ENCODE measurements around the gene STIM2. TPM values are rescaled to one million over a fixed set of nuclear protein-coding genes. Genes with fewer than 3 reads are reported as not detected.
A peak's percentile ranks its signal among the peaks of the same experiment; 100 is the strongest.
"Not testable (repeated sequence)": the region's sequence is repeated elsewhere in the genome, so short reads cannot be mapped to it uniquely, and the experiment has no call there.

The STIM2 gene
- polyA plus RNA-seq, 1 donor = 64.7 TPM

- DNase-seq = no peak
Measured at GRCh38 chr4:27005905-27006590, 145.4 kb downstream of the STIM2 start.

GRCh38 chr4:27006646-27007045 lies 146.0 kb downstream of the STIM2 start:
- no peak for DNase-seq

- DNase-seq = no peak
Measured at GRCh38 chr4:27007507-27007906, 146.9 kb downstream of the STIM2 start.

- no peak for DNase-seq
Measured at GRCh38 chr4:27008679-27009078, 148.0 kb downstream of the STIM2 start.

- DNase-seq = no peak
Measured at GRCh38 chr4:27009539-27009938, 148.9 kb downstream of the STIM2 start.

- DNase-seq = peak; percentile 61
Measured at GRCh38 chr4:27010334-27010940, 149.8 kb downstream of the STIM2 start.

GRCh38 chr4:27011401-27011800 lies 150.8 kb downstream of the STIM2 start:
- no peak for DNase-seq

- DNase-seq = no peak
Measured at GRCh38 chr4:27013012-27013411, 152.4 kb downstream of the STIM2 start.

- no peak for DNase-seq
Measured at GRCh38 chr4:27016551-27016950, 155.9 kb downstream of the STIM2 start.

GRCh38 chr4:27017623-27018022 lies 157.0 kb downstream of the STIM2 start:
- DNase-seq = no peak

GRCh38 chr4:27018076-27018475 lies 157.4 kb downstream of the STIM2 start:
- no peak for DNase-seq

- no peak for DNase-seq
Measured at GRCh38 chr4:27018910-27019309, 158.3 kb downstream of the STIM2 start.

- DNase-seq = no peak
Measured at GRCh38 chr4:27019766-27020165, 159.1 kb downstream of the STIM2 start.

- DNase-seq = no peak
Measured at GRCh38 chr4:27020203-27020602, 159.6 kb downstream of the STIM2 start.

GRCh38 chr4:27020603-27021002 lies 160.0 kb downstream of the STIM2 start:
- no peak for DNase-seq

GRCh38 chr4:27022963-27023362 lies 162.3 kb downstream of the STIM2 start:
- DNase-seq = no peak

- no peak for DNase-seq
Measured at GRCh38 chr4:27023366-27023765, 162.7 kb downstream of the STIM2 start.

GRCh38 chr4:27024805-27025204 lies 164.2 kb downstream of the STIM2 start:
- no peak for DNase-seq

GRCh38 chr4:27027428-27027827 lies 166.8 kb downstream of the STIM2 start:
- DNase-seq = no peak

GRCh38 chr4:27035127-27035526 lies 174.5 kb downstream of the STIM2 start:
- DNase-seq = not testable (repeated sequence)

GRCh38 chr4:27040356-27040755 lies 179.7 kb downstream of the STIM2 start:
- no peak for DNase-seq

GRCh38 chr4:27042411-27042810 lies 181.8 kb downstream of the STIM2 start:
- DNase-seq = no peak

- DNase-seq = no peak
Measured at GRCh38 chr4:27043200-27043599, 182.6 kb downstream of the STIM2 start.

GRCh38 chr4:27046851-27047250 lies 186.2 kb downstream of the STIM2 start:
- DNase-seq = no peak

Measured in hindlimb muscle (tissue), 1 donor.